ENCODE measurements around the gene BRF1. TPM values are rescaled to one million over a fixed set of nuclear protein-coding genes. Genes with fewer than 3 reads are reported as not detected.

Gene BRF1
- total and polyA plus RNA-seq, 2 experiments from 2014 or later, result 23.6 to 35.9 TPM

GRCh38 chr14:105252552-105253328, 48.1 kb downstream of the BRF1 start:
- H3K9me2 ChIP-seq (replicated peaks; ENCODE audit: insufficient read depth), result no peaks in the 10 kb centered on the region
- H3K27ac ChIP-seq, result no peak overlapping the region
- no peak for DNase-seq (ENCODE audit: low spot score)
- TF ChIP-seq EZH2phosphoT487 (IDR thresholded peaks at IDR 0.05; ENCODE audit: low read depth, severe bottlenecking, unreplicated experiment), result no peak
- TF ChIP-seq, protein P1, sequence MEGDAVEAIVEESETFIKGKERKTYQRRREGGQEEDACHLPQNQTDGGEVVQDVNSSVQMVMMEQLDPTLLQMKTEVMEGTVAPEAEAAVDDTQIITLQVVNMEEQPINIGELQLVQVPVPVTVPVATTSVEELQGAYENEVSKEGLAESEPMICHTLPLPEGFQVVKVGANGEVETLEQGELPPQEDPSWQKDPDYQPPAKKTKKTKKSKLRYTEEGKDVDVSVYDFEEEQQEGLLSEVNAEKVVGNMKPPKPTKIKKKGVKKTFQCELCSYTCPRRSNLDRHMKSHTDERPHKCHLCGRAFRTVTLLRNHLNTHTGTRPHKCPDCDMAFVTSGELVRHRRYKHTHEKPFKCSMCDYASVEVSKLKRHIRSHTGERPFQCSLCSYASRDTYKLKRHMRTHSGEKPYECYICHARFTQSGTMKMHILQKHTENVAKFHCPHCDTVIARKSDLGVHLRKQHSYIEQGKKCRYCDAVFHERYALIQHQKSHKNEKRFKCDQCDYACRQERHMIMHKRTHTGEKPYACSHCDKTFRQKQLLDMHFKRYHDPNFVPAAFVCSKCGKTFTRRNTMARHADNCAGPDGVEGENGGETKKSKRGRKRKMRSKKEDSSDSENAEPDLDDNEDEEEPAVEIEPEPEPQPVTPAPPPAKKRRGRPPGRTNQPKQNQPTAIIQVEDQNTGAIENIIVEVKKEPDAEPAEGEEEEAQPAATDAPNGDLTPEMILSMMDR (IDR thresholded peaks at IDR 0.05; ENCODE audit: poor library complexity), result no peak
- no peak for TF ChIP-seq EZH2 (IDR thresholded peaks at IDR 0.05; ENCODE audit: borderline replicate concordance)
- H3K4me1 ChIP-seq (ENCODE audit: insufficient read depth), result peaks cover 3% of the 10 kb centered on the region
- H3K4me2 ChIP-seq, result no peak overlapping the region
- H4K20me1 ChIP-seq (ENCODE audit: insufficient read depth, poor library complexity, severe bottlenecking), result peaks cover 5% of the 10 kb centered on the region
- no peaks in the 10 kb centered on the region for H3K27me3 ChIP-seq
- H3K79me2 ChIP-seq, result peaks cover 13% of the 10 kb centered on the region
- WGBS (ENCODE audit: low lambda C conversion rate, missing lambda C conversion rate), result 91% methylated on average over 21 of the region's 21 CpGs
- no peaks in the 10 kb centered on the region for H3K9me3 ChIP-seq (ENCODE audit: low read depth)
- H2AFZ ChIP-seq, result no peak overlapping the region
- no peaks in the 10 kb centered on the region for H3K36me3 ChIP-seq (replicated peaks; ENCODE audit: insufficient read depth, low read depth)
- H3K4me3 ChIP-seq, result no peak overlapping the region

GRCh38 chr14:105251920-105252319, 48.9 kb downstream of the BRF1 start:
- no peak for DNase-seq (ENCODE audit: low spot score)
- peaks cover 11% of the 10 kb centered on the region for H4K20me1 ChIP-seq (ENCODE audit: insufficient read depth, poor library complexity, severe bottlenecking)
- no peak overlapping the region for H3K4me3 ChIP-seq
- peaks cover 21% of the 10 kb centered on the region for H3K79me2 ChIP-seq
- no peak overlapping the region for H3K4me2 ChIP-seq
- no peak overlapping the region for H2AFZ ChIP-seq
- no peaks in the 10 kb centered on the region for H3K27me3 ChIP-seq
- H3K4me1 ChIP-seq (ENCODE audit: insufficient read depth), result peaks cover 8% of the 10 kb centered on the region
- 91% methylated on average over 6 of the region's 6 CpGs for WGBS (ENCODE audit: low lambda C conversion rate, missing lambda C conversion rate)
- H3K9me3 ChIP-seq (ENCODE audit: low read depth), result no peaks in the 10 kb centered on the region
- H3K36me3 ChIP-seq (replicated peaks; ENCODE audit: insufficient read depth, low read depth), result no peaks in the 10 kb centered on the region
- H3K27ac ChIP-seq, result no peak overlapping the region
- TF ChIP-seq, protein P1 (IDR thresholded peaks at IDR 0.05; ENCODE audit: poor library complexity), result no peak
- no peak for TF ChIP-seq EZH2 (IDR thresholded peaks at IDR 0.05; ENCODE audit: borderline replicate concordance)
- TF ChIP-seq EZH2phosphoT487 (IDR thresholded peaks at IDR 0.05; ENCODE audit: low read depth, severe bottlenecking, unreplicated experiment), result no peak
- H3K9me2 ChIP-seq (replicated peaks; ENCODE audit: insufficient read depth), result no peaks in the 10 kb centered on the region

- TF ChIP-seq EZH2phosphoT487 (IDR thresholded peaks at IDR 0.05; ENCODE audit: low read depth, severe bottlenecking, unreplicated experiment) (no peak), EZH2 (IDR thresholded peaks at IDR 0.05; ENCODE audit: borderline replicate concordance) (no peak)
- TF ChIP-seq, protein P1 (IDR thresholded peaks at IDR 0.05; ENCODE audit: poor library complexity), result no peak
- H2AFZ ChIP-seq, result no peak overlapping the region
- no peak for DNase-seq (ENCODE audit: low spot score)
- H3K9me3 ChIP-seq (ENCODE audit: low read depth), result no peaks in the 10 kb centered on the region
- no peaks in the 10 kb centered on the region for H3K36me3 ChIP-seq (replicated peaks; ENCODE audit: insufficient read depth, low read depth)
- peaks cover 11% of the 10 kb centered on the region for H4K20me1 ChIP-seq (ENCODE audit: insufficient read depth, poor library complexity, severe bottlenecking)
- no peaks in the 10 kb centered on the region for H3K27me3 ChIP-seq
- no peak overlapping the region for H3K4me3 ChIP-seq
- no peaks in the 10 kb centered on the region for H3K9me2 ChIP-seq (replicated peaks; ENCODE audit: insufficient read depth)
- peaks cover 8% of the 10 kb centered on the region for H3K4me1 ChIP-seq (ENCODE audit: insufficient read depth)
- H3K27ac ChIP-seq, result no peak overlapping the region
- 91% methylated on average over 4 of the region's 4 CpGs for WGBS (ENCODE audit: low lambda C conversion rate, missing lambda C conversion rate)
- H3K4me2 ChIP-seq, result no peak overlapping the region
- peaks cover 30% of the 10 kb centered on the region for H3K79me2 ChIP-seq
Measured at GRCh38 chr14:105250986-105251385, 49.8 kb downstream of the BRF1 start.

Data from hepatocyte (in vitro differentiated cells).